Measurements from ENCODE around the gene TDRD1. TPM values are rescaled to one million over a fixed set of nuclear protein-coding genes. Genes with fewer than 3 reads are reported as not detected.

Gene TDRD1
- total and polyA plus RNA-seq, 2 experiments from 2014 or later: not detected

DNA sequence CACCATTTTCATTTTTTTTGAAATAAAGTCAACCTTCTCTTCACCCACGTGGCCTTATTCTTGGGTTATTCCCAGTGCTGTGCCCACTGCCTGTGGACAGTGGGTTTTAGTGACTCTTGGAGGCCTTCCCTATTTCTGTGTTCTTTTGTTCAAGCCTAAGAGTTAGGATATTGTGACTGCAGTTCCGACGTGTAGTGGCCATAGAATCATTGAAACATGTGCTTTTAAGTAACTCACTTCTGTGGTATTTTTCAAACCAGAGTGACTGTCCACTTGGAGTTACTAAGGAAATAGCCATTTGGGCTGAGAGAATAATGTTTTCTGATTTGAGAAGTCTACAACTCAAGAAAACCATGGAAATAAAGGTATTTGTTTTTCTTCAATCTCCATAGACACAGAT lies 23.7 kb downstream of the TDRD1 start:
- Histone ChIP-seq H3K36me3 (ENCODE audit: low read depth) (no peaks in the 10 kb centered on the region), H3K4me2 (ENCODE audit: unreplicated experiment) (no peak overlapping the region), H4K20me1 (ENCODE audit: insufficient read depth) (no peaks in the 10 kb centered on the region), H3K9ac (no peak overlapping the region), H3K9me2 (ENCODE audit: insufficient read depth) (no peaks in the 10 kb centered on the region), H3K4me3 (no peak overlapping the region), H3K27me3 (replicated peaks; ENCODE audit: insufficient read depth) (peaks cover 27% of the 10 kb centered on the region), H3K9me3 (ENCODE audit: low read depth) (no peaks in the 10 kb centered on the region), H2AFZ (no peak overlapping the region), H3F3A (ENCODE audit: insufficient read depth) (no peaks in the 10 kb centered on the region), H3K4me1 (ENCODE audit: insufficient read depth) (no peaks in the 10 kb centered on the region), H3K27ac (no peak overlapping the region), H3K79me2 (ENCODE audit: insufficient read depth) (no peaks in the 10 kb centered on the region)
- WGBS, 2 experiments (ENCODE audit: low coverage in 1 of 2, low lambda C conversion rate in 2 of 2, missing lambda C conversion rate in 2 of 2): 50 to 60% methylated on average over 3 of the region's 3 CpGs
- in situ Hi-C loops (cut with MboI): no loop called here
- no peak for DNase-seq
- TF ChIP-seq EZH2 (IDR thresholded peaks at IDR 0.05; ENCODE audit: insufficient read depth, poor library complexity, severe bottlenecking) (no peak), EZH2phosphoT487 (IDR thresholded peaks at IDR 0.05; ENCODE audit: insufficient read depth, low read depth) (no peak)

DNA sequence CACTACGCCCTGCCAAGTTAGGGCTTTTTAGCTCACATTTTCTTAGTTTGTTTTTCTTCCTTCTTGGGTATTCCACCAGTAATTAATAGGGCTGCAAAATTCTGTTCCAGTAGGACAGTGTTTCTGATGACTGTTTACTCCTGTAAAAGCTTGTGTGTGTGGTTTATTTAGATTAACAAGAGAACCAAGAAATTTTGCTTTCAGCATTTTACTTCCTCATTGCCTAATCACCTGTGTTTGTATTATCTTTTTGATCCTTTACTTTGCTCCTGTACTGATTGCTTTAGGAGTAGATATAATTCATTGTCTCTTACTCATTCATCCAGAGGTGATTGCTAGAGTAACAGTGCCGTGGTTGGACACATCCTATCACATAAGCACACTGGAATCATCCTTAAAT lies 27.7 kb downstream of the TDRD1 start:
- Histone ChIP-seq H3K9ac (no peak overlapping the region), H3K36me3 (ENCODE audit: low read depth) (no peaks in the 10 kb centered on the region), H3K9me2 (ENCODE audit: insufficient read depth) (no peaks in the 10 kb centered on the region), H3K4me2 (ENCODE audit: unreplicated experiment) (no peak overlapping the region), H3K9me3 (ENCODE audit: low read depth) (no peaks in the 10 kb centered on the region), H3K4me1 (ENCODE audit: insufficient read depth) (no peaks in the 10 kb centered on the region), H3K27ac (no peak overlapping the region), H4K20me1 (ENCODE audit: insufficient read depth) (no peaks in the 10 kb centered on the region), H2AFZ (no peak overlapping the region), H3F3A (ENCODE audit: insufficient read depth) (no peaks in the 10 kb centered on the region), H3K79me2 (ENCODE audit: insufficient read depth) (no peaks in the 10 kb centered on the region), H3K4me3 (no peak overlapping the region), H3K27me3 (replicated peaks; ENCODE audit: insufficient read depth) (peaks cover 20% of the 10 kb centered on the region)
- in situ Hi-C loops (cut with MboI): no loop called here
- 56 to 61% methylated on average over 2 of the region's 2 CpGs for WGBS, 2 experiments (ENCODE audit: low coverage in 1 of 2, low lambda C conversion rate in 2 of 2, missing lambda C conversion rate in 2 of 2)
- no peak for TF ChIP-seq EZH2 (IDR thresholded peaks at IDR 0.05; ENCODE audit: insufficient read depth, poor library complexity, severe bottlenecking)
- TF ChIP-seq EZH2phosphoT487 (IDR thresholded peaks at IDR 0.05; ENCODE audit: insufficient read depth, low read depth): no peak
- DNase-seq: no peak

DNA sequence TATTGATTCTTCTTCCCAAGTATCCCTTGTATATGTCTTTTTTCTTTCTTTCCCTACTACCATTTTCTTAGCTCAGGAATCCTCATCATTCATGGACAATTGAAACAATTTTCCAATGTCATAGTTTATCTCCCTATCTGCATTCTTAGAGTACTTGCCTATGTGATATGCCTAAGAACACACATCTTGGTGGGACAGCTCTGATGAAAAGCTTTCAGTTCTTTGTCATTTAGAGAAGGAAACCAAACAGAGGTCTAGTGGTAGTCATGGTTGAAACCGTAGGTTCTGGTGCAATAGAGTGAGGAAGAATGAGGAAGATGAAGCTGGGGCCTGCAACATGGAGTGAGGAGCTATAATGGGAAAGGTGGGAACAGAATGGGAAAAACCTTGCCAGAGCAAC lies 28.2 kb downstream of the TDRD1 start:
- no peak overlapping the region for H3K4me2 ChIP-seq (ENCODE audit: unreplicated experiment)
- no peaks in the 10 kb centered on the region for H3K4me1 ChIP-seq (ENCODE audit: insufficient read depth)
- no peak overlapping the region for H3K4me3 ChIP-seq
- WGBS, 2 experiments (ENCODE audit: low coverage in 1 of 2, low lambda C conversion rate in 2 of 2, missing lambda C conversion rate in 2 of 2): 21 to 36% methylated on average over 1 of the region's 1 CpG
- no peak overlapping the region for H3K27ac ChIP-seq
- TF ChIP-seq EZH2 (IDR thresholded peaks at IDR 0.05; ENCODE audit: insufficient read depth, poor library complexity, severe bottlenecking): no peak
- TF ChIP-seq EZH2phosphoT487 (IDR thresholded peaks at IDR 0.05; ENCODE audit: insufficient read depth, low read depth): no peak
- no peak overlapping the region for H3K9ac ChIP-seq
- no peaks in the 10 kb centered on the region for H3F3A ChIP-seq (ENCODE audit: insufficient read depth)
- H3K9me3 ChIP-seq (ENCODE audit: low read depth): no peaks in the 10 kb centered on the region
- no peaks in the 10 kb centered on the region for H4K20me1 ChIP-seq (ENCODE audit: insufficient read depth)
- no peaks in the 10 kb centered on the region for H3K36me3 ChIP-seq (ENCODE audit: low read depth)
- DNase-seq: no peak
- in situ Hi-C loops (cut with MboI): no loop called here
- no peaks in the 10 kb centered on the region for H3K9me2 ChIP-seq (ENCODE audit: insufficient read depth)
- H3K27me3 ChIP-seq (replicated peaks; ENCODE audit: insufficient read depth): peaks cover 23% of the 10 kb centered on the region
- no peaks in the 10 kb centered on the region for H3K79me2 ChIP-seq (ENCODE audit: insufficient read depth)
- H2AFZ ChIP-seq: no peak overlapping the region

DNA sequence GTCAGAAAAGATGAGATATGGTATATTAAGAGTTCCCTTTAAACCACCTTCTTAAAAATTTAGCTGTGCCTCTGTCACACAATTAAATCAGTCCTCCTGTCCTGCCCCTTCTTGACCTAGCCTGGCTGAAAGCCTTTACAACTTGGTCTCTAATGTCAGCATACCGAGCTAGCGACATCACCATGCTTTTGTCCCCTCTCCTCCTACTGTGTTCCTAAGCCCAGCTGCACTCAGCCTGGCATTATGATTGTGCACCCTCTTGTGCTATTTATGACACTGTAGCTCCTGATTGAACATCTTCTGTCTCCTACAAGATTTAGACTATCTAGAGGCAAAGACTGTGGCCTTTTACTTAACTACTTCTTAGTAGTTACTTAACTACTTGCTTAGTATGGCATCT lies 29.2 kb downstream of the TDRD1 start:
- no peaks in the 10 kb centered on the region for H3K9me2 ChIP-seq (ENCODE audit: insufficient read depth)
- DNase-seq: no peak
- no peaks in the 10 kb centered on the region for H3K4me1 ChIP-seq (ENCODE audit: insufficient read depth)
- no peaks in the 10 kb centered on the region for H3K9me3 ChIP-seq (ENCODE audit: low read depth)
- no peaks in the 10 kb centered on the region for H3F3A ChIP-seq (ENCODE audit: insufficient read depth)
- H3K27me3 ChIP-seq (replicated peaks; ENCODE audit: insufficient read depth): peaks cover 32% of the 10 kb centered on the region
- H2AFZ ChIP-seq: no peak overlapping the region
- no peak overlapping the region for H3K27ac ChIP-seq
- H3K4me3 ChIP-seq: no peak overlapping the region
- TF ChIP-seq EZH2 (IDR thresholded peaks at IDR 0.05; ENCODE audit: insufficient read depth, poor library complexity, severe bottlenecking) (no peak), EZH2phosphoT487 (IDR thresholded peaks at IDR 0.05; ENCODE audit: insufficient read depth, low read depth) (no peak)
- 44 to 74% methylated on average over 2 of the region's 2 CpGs for WGBS, 2 experiments (ENCODE audit: low coverage in 1 of 2, low lambda C conversion rate in 2 of 2, missing lambda C conversion rate in 2 of 2)
- H3K9ac ChIP-seq: no peak overlapping the region
- no peak overlapping the region for H3K4me2 ChIP-seq (ENCODE audit: unreplicated experiment)
- H3K36me3 ChIP-seq (ENCODE audit: low read depth): no peaks in the 10 kb centered on the region
- in situ Hi-C loops (cut with MboI): no loop called here
- no peaks in the 10 kb centered on the region for H3K79me2 ChIP-seq (ENCODE audit: insufficient read depth)
- H4K20me1 ChIP-seq (ENCODE audit: insufficient read depth): no peaks in the 10 kb centered on the region

DNA sequence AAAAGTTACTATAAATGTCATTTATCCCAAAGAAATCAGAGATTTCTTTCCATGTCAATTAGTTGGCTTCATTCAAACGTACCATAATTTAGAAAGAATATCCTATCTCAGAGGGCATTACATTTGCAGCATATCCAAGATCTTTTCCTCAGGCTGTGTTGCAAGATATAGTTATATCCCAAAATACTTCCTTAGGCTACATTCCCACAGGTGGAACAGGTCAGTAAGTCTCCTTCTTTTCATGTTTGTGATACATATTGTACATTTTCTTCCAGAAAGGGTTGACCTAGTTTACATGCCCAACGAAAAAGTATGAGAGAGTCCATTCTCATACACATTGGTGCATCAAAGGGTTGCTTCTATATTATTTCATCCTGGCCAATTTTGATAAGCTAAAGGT lies 33.0 kb downstream of the TDRD1 start:
- Histone ChIP-seq H3K36me3 (ENCODE audit: low read depth) (no peaks in the 10 kb centered on the region), H4K20me1 (ENCODE audit: insufficient read depth) (no peaks in the 10 kb centered on the region), H3F3A (ENCODE audit: insufficient read depth) (no peaks in the 10 kb centered on the region), H2AFZ (no peak overlapping the region), H3K9ac (no peak overlapping the region), H3K9me2 (ENCODE audit: insufficient read depth) (no peaks in the 10 kb centered on the region), H3K79me2 (ENCODE audit: insufficient read depth) (no peaks in the 10 kb centered on the region), H3K4me2 (ENCODE audit: unreplicated experiment) (no peak overlapping the region), H3K9me3 (ENCODE audit: low read depth) (no peaks in the 10 kb centered on the region), H3K27ac (no peak overlapping the region), H3K4me3 (no peak overlapping the region), H3K4me1 (ENCODE audit: insufficient read depth) (no peaks in the 10 kb centered on the region), H3K27me3 (replicated peaks; ENCODE audit: insufficient read depth) (peaks cover 40% of the 10 kb centered on the region)
- 35 to 39% methylated on average over 2 of the region's 2 CpGs for WGBS, 2 experiments (ENCODE audit: low coverage in 1 of 2, low lambda C conversion rate in 2 of 2, missing lambda C conversion rate in 2 of 2)
- TF ChIP-seq EZH2 (IDR thresholded peaks at IDR 0.05; ENCODE audit: insufficient read depth, poor library complexity, severe bottlenecking): no peak
- no peak for TF ChIP-seq EZH2phosphoT487 (IDR thresholded peaks at IDR 0.05; ENCODE audit: insufficient read depth, low read depth)
- in situ Hi-C loops (cut with MboI): no loop called here
- DNase-seq: no peak
